IPS DF 19.7 (cell line): ENCODE data around the gene GNA14.
"Not testable (repeated sequence)": the region's sequence is repeated elsewhere in the genome, so short reads cannot be mapped to it uniquely, and the experiment has no call there.

Experiments
- DNase-seq: peaks from one replicate; pipeline ENCODE4 v3.0.0-alpha.2; 2013; ENCODE audit warnings: low read depth, low spot score

GNA14 gene

GRCh38 chr9:77450085-77450475 is 198.0 kb downstream of the GNA14 start:
- DNase-seq: no peak

- no peak for DNase-seq
These were observed 198.7 kb downstream of the GNA14 start for GRCh38 chr9:77449240-77450084.

- DNase-seq: no peak
These were observed 200.5 kb downstream of the GNA14 start for GRCh38 chr9:77447646-77448045.

- no peak for DNase-seq
These were observed 205.7 kb downstream of the GNA14 start for GRCh38 chr9:77442436-77442835.

GRCh38 chr9:77441124-77441523 is 207.0 kb downstream of the GNA14 start:
- DNase-seq: not testable (repeated sequence)

- DNase-seq: no peak
These were observed 208.1 kb downstream of the GNA14 start for GRCh38 chr9:77440057-77440456.

- DNase-seq: no peak
These were observed 209.5 kb downstream of the GNA14 start for GRCh38 chr9:77438653-77439052.

- no peak for DNase-seq
These were observed 212.4 kb downstream of the GNA14 start for GRCh38 chr9:77435688-77436087.

GRCh38 chr9:77435277-77435676 is 212.8 kb downstream of the GNA14 start:
- DNase-seq: no peak

- peak; percentile 57 for DNase-seq
These were observed 214.3 kb downstream of the GNA14 start for GRCh38 chr9:77433675-77434445.

- no peak for DNase-seq
These were observed 216.1 kb downstream of the GNA14 start for GRCh38 chr9:77432053-77432452.

- no peak for DNase-seq
These were observed 218.2 kb downstream of the GNA14 start for GRCh38 chr9:77429928-77430327.

- no peak for DNase-seq
These were observed 220.7 kb downstream of the GNA14 start for GRCh38 chr9:77427256-77427927.

GRCh38 chr9:77426712-77427111 is 221.4 kb downstream of the GNA14 start:
- no peak for DNase-seq

GRCh38 chr9:77424993-77425392 is 223.1 kb downstream of the GNA14 start:
- no peak for DNase-seq

- no peak for DNase-seq
These were observed 224.3 kb downstream of the GNA14 start for GRCh38 chr9:77423841-77424240.

GRCh38 chr9:77422969-77423368 is 225.2 kb downstream of the GNA14 start:
- DNase-seq: no peak

- no peak for DNase-seq
These were observed 226.4 kb downstream of the GNA14 start for GRCh38 chr9:77421506-77422265.

GRCh38 chr9:77420641-77421040 is 227.5 kb downstream of the GNA14 start:
- DNase-seq: no peak

GRCh38 chr9:77418226-77418625 is 229.9 kb downstream of the GNA14 start:
- no peak for DNase-seq

GRCh38 chr9:77417566-77417965 is 230.6 kb downstream of the GNA14 start:
- no peak for DNase-seq

- DNase-seq: not testable (repeated sequence)
These were observed 239.6 kb downstream of the GNA14 start for GRCh38 chr9:77408521-77408920.
